GM12892 (cell line): ENCODE data around the gene TEC.

Experiments
- POLR2A ChIP-seq: IDR thresholded peaks from 2 replicates; pipeline ENCODE4 v1.6.1; 2011; ENCODE audit warnings: low read depth, low read length, control low read depth
- POLR2AphosphoS5 ChIP-seq: IDR thresholded peaks from 2 replicates; pipeline ENCODE4 v1.6.1; 2011; ENCODE audit warnings: low read depth, low read length, control low read depth
- TAF1 ChIP-seq: IDR thresholded peaks from 2 replicates; pipeline ENCODE4 v1.6.1; 2011; ENCODE audit warnings: low read depth, mild to moderate bottlenecking, control low read depth, low read length, borderline replicate concordance

DNA sequence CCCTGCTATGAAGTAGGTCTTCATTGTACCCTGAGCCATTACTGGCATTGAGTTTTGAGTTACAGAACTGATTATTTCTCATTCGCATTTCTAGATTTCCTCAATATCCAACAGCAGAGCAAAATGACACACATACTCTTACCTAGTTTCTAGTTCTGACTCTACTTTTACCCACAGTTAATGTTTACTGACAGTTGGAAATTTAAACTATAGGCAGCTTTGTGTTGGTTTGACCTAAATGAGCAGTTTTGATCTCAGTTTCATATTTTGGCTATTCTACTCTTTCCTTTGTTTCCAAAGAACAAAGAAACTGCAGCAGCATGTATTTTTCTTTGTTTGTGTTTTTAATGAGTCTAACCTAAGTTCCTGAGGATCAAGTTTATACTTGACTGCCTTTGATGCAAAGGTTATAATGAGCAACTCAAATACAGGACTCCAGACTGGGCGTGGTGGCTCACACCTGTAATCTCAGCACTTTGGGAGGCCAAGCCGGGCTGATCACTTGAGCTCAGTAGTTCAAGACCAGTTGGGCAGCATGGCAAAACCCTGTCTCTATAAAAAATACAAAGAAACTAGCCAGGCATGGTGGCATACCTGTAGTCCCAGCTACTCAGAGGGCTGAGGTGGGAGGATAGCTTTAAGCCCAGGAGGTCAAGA, 166.0 kb downstream of the TEC start:
- TF ChIP-seq TAF1 (no peak), POLR2AphosphoS5 (no peak), POLR2A (no peak)
